CD4-positive, alpha-beta T cell treated with Interleukin-15 for 1 hour (primary cell): Measurements from ENCODE around the gene XYLT1.

Experiments used
- DNase-seq: peaks from one replicate; pipeline ENCODE4 v3.0.0-alpha.2; 2020

XYLT1 gene

DNA sequence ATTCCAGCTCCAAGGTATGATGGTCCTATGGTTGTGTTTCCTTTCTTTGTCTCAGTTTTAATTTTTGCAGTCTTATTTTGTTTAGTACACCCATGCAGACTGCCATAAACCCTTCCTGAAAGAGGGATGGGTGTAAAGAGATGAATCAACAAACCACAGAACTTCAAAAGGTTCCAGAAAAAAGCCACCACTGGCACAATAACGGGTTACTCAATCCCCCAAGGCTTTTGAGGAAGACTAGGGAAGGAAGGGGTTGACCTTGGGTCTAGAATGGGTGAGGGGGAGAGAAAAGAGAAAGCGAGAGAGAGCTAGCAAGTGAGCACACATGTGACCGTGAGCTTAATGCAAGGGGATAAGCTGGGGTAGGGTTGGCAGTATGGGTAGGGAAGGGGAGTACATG is 168.1 kb downstream of the XYLT1 start:
- no peak for DNase-seq

DNA sequence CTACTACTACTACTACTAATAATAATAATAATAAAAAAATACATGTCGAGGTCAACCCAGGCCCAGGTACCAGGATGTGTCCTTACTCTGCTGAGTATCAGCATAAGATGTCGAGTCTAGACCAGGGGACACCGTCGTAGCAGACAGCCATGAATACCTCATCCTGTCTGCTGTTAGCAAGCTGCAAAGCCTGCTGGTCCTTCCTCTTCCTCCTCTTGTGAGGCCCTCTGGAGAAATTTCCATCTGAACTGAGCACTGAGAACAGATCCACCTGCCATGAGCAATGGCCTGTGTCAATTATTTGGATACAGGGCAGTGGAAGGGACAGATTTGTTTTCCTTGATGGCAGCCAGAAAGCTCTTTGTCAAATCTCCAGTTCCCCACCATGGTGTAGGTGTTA is 168.5 kb downstream of the XYLT1 start:
- no peak for DNase-seq

DNA sequence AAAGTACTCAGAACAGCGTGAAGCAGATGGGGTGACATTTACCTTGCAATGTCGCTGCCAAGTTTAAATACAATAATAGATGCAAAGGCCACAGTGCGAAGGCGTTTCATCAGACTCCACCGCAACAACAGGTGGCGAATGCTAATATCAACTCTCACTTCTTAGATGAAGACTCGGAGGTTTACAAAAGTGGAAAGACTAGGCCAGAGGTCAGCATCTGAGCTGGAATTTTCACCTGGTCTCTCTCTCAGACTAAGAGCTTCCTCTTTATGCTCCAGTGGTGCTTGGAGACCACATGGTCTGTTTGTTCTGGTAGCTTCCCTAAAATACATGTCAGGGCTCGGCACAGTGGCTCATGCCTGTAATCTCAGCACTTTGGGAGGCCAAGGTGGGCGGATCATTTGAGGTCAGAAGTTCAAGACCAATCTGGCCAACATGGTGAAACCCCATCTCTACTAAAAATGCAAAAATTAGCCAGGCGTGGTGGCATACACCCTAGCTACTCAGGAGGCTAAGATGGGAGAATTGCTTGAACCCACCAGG is 169.1 kb downstream of the XYLT1 start:
- peak; percentile 80 for DNase-seq

DNA sequence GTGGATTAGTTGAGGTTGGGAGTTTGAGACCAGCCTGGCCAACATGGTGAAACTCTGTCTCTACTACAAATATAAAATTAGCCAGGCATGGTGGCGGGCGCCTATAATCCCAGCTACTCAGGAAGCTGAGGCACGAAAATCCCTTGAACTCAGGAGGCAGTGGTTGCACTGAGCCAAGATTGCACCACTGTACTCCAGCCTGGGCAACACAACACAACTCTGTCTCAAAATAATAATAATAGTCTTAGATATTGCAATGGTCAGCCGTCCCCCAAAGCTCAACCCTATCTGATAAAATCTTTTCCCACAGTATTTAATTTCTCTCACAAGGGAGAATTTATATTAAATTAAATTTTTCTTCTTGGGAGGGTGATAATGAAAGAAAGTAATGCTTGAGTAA is 169.6 kb downstream of the XYLT1 start:
- no peak for DNase-seq

DNA sequence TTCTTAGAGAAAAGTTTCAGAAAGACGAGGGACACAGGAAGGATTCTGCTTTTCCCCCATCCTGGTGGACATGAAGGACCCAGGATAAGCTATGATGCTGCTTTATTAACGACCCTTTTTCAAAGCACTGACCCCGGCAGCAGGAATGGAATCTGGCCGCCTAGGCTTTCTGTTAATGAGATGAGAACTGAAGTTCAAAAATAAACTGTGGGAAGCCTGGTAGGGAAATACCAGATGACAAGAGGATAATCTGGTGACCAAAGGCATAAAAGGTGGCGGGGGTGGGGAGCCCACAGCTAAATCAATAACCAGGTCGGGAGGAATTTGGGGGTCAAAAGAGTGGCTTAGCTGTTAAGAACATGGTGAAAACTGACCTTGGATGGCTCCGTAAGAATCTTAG is 171.0 kb downstream of the XYLT1 start:
- DNase-seq, result no peak

DNA sequence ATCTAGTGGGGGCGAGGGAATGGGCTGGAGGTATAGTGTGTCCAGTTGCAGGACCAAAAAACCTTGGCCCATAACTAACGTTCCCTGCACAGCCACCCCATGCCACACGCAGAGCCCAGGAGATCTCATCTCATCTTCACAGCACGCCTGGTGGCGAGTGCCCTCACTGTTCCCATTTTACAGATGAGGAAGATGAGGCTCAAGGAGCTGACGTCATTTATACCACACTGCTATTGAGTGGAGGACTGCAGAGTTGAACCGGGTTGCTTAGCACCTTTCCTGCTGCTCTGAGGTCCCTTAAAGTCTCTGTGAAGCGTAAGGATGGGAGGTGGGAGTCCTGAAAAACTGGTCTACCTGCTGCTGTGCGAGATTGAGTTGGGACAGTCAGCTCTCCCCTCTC is 172.5 kb downstream of the XYLT1 start:
- DNase-seq, result no peak

DNA sequence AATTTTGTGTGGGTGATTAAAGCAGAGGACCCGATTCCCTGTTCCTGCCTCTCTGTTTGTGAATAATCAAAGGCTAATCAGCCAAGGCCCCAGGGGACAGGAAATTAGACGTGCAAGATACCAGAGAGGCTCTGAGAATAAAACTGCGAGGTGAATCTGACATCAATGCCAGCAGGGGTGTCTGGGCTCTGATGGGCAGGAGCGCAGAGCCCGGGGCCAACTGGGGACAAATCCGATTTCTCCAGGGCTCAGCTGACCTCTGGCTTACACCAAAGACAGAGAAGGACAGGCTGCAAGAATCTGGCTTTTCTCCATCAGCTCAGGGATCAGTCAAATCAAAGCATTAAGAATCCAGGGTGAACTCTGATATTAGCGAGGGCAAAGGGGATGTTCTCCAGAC is 174.3 kb downstream of the XYLT1 start:
- DNase-seq, result no peak

DNA sequence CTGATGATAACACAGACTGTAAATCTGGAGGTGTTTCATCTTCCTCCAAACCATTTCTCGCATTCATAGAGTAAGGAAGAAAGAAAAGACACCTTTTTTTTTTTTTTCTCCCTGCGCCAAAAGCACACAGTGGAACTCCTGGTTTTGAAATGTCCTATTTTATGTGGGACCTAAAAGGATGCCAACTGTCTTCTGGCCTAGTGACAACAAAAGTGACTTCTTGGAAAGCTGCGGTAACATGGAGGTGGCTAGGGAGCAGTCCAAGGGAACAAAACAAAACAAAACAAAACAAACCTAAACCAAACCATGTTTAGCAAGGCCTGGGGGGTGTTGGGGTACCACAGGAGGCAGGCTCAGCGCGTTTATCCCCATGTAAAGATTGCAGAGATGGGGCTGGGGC is 174.8 kb downstream of the XYLT1 start:
- DNase-seq, result no peak

DNA sequence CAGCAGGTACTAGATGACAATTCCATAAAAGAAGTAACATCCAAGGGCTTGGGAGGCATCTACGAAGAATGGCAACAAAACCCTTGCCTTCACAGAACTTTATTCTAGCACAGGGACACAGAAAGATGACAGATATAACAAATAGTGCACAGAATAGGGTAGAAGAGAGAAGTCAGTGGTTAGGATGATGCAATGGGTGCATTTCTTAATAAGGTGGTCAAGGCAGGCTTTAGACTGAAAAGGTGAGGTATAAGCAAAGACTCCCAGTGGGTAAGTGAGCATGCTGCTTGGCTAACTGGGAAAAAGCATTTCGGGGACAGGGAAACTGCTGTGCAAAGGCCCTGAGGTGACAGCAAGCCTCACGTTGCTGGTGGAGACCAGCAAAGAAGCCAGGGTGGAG is 175.9 kb downstream of the XYLT1 start:
- DNase-seq, result no peak

DNA sequence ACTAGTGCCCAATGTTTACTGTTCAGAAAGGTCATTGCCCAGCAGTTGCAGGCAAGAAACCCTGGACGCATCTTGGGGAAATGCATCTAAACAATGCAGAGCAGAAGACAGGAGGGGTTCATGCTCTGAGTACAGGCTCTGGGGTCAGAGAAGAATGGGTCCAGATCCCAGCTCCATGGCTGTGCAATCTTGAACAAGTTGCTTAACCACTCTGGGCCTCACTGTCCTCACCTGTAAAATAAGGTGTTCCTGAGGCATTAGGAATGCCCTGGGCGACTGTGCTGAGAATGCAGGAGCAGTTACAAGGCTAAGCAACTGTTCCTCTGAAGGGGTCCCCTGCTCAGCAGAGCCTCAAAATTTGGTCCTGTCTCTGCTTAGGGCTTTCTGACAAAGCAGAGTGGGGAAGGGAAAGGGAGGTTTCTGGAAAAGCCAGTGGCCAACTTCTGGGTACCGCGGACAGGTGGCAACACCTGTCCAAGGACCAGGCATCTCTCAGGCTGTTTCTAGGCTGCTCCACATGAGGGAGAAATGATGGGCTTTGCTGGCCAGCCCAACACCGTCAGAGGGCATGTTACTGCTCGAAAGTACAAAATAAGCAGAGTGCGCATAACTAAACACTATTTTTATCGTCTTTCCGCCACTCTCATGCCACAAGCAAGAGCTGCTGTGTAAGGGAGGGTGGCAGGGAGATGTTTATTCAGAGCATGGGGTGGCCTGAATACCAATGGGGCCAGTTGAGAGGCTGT is 176.8 kb downstream of the XYLT1 start:
- DNase-seq, result no peak

DNA sequence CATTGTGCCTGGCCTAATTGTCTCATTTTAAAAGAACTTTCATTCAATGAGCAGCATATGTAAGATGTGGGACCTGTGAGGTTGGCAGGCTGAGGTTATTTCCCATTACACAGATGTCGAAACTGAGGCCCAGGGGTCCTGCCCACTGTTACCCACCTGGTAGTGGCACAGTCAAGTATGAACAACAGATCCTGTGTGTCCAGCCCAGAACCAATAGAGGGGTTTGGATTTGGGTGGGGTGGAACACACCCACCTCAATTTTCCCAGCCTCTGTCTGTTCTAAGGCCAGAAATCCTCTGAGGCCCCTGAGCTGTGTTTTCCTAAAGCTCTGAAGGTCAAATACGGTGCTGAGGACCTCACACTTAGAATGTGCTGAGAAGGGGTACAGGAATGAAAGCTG is 179.5 kb downstream of the XYLT1 start:
- no peak for DNase-seq

DNA sequence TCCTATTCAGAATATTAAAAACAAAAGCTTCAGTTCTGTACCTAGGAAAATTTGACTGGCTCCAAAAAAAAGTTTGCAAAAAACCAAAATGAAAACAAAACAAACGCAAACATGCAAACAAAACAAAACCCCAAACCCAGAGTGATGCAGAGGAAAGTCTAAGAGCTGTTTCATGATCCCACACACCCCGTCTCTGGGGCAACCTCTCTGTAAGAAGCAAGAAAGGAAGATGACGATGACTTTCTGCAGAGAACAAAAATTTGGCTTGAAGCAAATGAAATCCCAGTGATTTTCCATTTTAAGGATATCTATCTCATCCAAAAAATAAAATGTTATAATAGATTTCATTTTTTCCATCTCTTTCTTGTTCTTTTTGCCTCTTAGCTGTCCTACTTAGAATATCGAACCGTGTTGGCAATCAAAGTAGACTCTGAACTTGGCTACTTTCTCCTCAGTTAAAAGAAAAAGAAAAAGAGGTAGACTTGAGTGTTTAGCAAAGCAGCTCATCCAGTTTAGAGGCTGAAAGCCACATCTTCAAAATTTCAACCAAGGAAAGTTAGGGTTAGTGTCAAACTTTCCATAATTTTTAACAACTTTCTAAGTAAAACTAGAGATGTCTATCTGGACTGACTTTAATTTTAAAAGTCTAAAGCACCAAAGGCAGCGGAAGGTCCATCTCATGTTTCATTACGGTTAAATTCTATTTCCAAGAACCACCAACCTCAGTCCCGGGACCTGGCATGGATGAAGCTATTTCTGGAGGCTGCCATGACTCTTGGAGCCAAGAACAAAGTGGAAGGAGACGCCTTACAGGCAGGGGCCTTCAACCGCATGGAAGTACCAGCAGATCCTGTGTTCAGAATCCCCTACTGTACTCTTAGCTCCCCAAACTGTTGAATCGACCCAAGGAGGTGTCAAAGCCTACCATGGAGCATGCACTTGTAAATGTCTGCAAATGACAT is 180.8 kb downstream of the XYLT1 start:
- no peak for DNase-seq

DNA sequence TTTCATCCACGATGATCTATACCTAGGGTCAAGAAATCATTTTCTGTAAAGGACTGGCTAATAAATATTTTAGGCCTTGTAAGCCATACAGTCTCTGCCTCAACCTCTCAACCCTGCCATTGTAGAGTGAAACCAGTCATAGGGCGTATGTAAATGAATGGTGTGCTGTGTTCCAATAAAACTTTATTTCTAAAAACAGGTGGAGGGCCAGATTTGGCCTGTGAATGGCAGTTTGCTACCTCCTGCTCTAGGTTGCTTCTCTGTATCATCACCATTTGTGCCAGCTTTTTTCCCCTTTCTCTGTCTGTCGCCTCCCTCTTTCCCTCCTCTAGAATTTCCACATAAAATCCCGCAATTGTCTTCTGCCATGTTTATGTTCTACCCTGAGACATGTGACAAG is 181.7 kb downstream of the XYLT1 start:
- DNase-seq, result no peak

DNA sequence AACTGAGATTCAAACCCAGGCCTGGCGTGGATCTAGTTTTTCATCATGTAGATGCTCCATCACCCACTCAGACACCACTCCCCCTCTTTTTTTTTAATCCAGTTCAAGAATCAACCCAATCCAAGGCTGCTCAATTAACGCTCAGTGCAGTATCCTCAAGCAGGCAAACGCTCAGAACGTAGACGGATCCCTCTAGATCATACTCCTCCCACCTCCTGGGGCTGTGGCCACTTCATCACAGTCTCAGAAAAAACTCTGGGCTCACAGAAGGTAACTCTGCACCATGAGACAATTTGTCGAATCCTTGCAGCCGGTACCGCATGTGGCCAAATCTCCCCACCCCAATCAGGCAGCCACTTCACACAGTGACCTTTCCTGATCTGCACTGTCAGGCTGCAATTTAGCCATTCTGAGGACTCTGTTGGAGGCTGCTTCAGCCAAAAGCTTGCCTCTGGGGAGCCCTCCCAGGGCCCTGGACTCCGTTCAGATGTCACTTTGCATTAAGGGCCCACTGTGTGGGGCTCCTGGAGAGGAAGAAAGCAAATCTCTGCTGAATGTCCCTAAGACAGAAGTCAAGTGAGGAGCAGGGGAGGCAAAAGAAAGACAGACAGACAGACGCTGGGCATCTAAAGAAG is 183.5 kb downstream of the XYLT1 start:
- no peak for DNase-seq

DNA sequence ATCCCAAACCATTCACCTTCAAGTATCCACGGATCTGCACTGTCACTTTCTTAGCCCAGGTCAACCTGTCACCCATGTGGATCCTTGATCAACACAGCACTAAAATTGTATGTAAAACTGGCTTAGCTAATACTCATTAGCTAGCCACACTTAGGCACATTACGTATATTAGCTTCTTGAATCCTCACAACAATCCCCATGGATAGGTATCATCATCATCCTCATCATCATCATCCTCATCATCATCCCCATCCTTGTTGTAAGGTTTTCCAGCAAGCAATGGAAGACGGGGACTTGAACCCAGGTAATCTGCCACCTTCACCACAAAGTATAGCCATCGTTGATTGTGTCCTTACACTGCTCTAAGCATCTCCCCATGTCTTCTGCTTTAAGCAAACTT is 184.3 kb downstream of the XYLT1 start:
- no peak for DNase-seq

DNA sequence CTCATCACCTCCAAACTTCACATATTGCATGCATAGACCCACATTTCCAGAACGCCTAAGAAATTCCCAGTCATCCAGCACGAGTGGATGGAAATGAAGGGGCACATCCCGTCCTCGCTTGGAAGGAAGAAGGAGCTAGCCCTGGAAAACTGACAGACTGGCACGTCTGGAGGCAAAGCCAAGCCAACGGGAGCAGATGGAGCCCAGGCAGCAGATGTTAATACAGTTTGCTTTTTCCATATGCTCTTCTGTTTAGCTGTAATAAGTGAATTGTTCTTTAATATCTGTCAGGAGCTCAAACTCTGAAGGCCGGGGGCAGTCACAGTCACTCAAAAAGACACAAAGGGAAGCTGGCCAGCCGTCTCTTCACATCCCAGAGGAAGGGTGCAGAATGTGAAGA is 187.7 kb downstream of the XYLT1 start:
- no peak for DNase-seq

DNA sequence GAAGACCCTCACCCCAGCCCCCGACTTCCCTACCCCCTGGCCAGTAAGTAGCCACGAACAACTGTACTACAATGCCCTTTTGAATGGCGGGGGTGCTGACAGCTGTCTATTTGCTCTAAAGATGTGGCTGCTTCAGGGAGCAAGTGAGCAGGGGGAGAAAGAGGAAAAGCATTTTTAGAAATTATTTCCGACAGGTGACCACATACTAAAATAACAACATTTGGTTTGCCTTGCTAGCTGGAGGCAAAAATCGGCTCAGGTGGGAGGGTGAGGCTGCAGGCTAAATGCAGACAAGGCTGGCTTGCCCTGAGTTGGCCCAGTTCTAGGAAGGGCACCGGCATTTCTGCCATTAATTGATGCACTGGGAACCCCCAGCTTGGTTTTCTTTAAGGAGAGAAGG is 188.5 kb downstream of the XYLT1 start:
- no peak for DNase-seq

DNA sequence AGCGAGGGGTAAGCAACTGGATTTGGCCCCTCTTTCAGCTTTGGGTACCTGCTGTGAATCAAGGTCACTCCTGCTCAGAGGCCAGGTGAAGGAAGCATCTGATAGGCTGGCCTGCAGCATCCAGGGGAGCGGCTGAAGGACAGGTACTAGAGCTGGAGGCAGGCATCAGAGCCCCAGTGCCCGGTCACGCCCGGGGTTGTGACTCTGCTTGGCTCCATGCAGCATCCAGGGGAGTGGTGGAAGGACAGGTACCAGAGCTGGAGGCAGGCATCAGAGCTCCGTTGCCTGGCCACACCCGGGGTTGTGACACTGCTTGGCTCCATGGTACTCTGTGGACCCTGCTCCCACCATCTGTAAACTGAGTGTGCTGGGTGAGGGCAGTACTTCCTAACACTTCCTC is 189.7 kb downstream of the XYLT1 start:
- DNase-seq, result no peak

DNA sequence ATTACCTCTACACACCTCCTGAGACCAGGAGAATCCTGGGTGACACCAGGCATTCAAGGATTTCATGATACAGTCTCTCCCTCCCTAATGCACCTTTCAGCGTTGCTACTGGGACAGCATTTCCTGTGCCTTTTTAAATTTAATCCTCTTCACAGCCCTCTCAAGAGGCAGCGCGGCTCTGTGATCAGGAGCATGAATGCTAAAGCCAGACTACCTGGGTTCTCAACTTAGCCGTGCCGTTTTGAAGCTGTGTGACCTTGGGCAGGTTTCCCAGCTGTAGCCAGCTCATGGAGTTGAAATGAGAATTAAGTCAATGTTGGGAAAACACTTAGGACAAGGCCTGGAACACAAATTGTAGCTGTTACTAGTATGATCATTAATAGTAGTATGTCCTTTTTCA is 191.8 kb downstream of the XYLT1 start:
- no peak for DNase-seq

DNA sequence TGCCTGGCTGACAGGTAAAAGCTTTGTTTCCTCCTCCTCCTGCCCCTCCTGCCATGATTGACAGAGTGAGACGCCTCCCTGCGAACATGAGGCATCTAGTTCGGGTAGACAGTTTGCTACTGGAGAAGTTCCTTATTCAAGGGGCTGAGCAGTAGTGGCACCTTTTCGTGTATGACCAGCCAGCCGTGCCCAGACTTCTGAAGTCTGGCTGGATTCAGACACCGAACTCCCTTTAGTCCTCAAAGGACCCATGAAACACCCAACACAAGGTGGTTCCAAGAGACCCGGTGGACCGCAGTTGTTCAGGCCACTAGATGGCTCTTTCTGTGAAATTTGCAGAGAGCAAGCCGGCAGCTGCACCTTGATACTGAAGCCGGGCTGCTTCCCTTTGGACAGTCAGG is 192.8 kb downstream of the XYLT1 start:
- peak; percentile 23 for DNase-seq

DNA sequence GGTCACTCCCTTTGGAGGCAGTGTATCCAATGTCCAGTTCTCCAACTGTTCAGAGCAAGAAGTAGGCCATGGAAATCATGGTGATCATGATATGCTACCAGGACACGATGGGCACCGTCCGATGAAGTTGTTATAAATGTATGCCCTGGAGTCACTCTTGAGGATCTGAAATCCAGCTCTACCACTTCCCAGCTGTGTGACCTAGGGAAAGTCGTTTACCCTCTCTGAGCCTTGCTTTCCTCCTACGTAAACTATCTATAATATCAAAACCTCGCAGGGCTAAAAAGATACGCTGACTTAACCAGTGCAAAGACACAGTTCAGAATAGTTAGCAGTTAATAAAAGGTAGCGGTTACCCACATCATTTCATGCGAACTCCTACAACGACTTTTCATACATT is 194.2 kb downstream of the XYLT1 start:
- no peak for DNase-seq

DNA sequence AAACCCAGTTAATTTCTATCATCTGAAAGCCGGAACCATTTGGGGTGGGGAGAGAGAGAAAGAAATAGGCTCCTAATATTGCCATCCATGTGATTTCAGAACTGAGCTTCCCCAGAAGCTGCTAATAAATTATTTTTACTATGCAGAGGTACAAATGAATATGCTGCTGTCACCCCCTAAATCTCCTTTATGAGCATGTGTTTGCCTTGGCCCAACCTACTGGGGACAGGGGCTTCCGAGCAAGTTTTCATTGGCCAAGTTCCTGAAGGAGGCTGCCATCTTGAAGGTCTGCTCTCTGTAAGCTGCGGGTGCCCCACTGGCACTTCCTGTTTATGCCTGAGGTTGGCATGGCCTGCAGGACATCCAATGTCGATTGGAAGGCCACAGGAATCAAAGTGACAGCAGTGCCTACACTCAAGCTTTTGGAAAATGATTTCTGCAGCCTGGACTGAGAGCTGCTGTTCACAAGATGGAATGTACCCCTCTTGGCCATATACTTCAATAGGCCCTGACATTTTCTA is 194.7 kb downstream of the XYLT1 start:
- DNase-seq, result no peak
